ENCODE data around the gene RRP8. TPM values are rescaled to one million over a fixed set of nuclear protein-coding genes. Genes with fewer than 3 reads are reported as not detected.
A peak's percentile ranks its signal among the peaks of the same experiment; 100 is the strongest.

The RRP8 gene
- total and polyA plus RNA-seq, 4 donors, result 3.4 to 37.3 (median 20.5) TPM

DNA sequence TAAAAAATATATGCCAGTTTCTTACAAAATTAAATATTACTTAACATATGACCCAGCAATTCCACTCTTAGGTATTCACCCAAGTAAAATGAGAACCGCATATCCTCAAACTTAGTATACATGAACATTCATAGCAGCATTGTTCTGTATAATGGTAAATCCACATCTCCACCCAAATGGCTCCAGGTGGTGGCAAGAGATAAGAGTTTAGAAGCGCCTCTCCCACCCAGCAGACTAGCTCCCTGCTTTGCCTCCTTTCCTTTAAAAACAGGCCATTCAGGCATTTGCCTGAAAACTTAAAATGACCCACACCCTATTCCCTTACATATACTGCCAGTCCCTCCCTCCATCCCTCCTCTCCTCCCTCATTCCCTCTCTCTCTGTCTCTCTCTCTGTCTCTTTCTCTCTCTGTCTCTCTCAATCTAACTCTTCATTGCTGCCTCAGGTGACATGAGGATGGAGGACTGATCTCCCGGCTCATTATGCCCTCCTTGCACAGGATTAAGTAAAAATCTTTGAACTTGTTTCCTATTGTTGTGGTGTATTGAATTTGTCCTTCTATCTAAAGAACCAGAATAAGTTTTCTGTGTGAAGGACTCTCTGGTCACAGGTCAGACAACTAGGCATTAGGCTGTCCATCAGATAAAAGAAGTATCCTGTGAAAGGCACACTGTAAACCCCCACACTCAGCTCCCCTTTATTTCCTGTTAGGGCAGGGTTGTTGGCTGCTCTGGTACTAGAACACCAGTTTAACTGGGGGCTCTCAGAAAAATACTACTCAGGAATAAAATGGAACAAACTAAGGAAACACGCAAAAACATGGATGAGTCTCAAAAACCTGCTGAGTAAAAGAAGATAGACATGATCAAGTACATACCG is 48.3 kb downstream of the RRP8 start:
- Histone ChIP-seq H3K4me3 (ENCODE audit: low read length in 2 of 2) (no peak overlapping the region), H3K27me3 (ENCODE audit: control insufficient read depth in 1 of 2, insufficient read depth in 2 of 2, low read length in 1 of 2) (no peaks in the 10 kb centered on the region), H3K36me3 (ENCODE audit: control insufficient read depth in 1 of 2, insufficient read depth in 2 of 2, low read length in 1 of 2) (peaks cover 0 to 5% of the 10 kb centered on the region in 2 donors), H3K4me1 (ENCODE audit: control insufficient read depth in 1 of 2, insufficient read depth in 2 of 2, low read length in 2 of 2) (no peaks in the 10 kb centered on the region), H3K27ac (ENCODE audit: low read depth in 1 of 2, low read length in 2 of 2) (no peak overlapping the region), H3K9me3 (ENCODE audit: control insufficient read depth, low read length) (no peaks in the 10 kb centered on the region)
- DNase-seq (no peak), ATAC-seq (ENCODE audit: low FRiP score) (no peak)
- WGBS, 2 donors, result 89 to 93% methylated on average over 5 of the region's 5 CpGs
- intact Hi-C loops (cut with DNase I), result no loop called here

GRCh38 chr11:6553634-6554033 is 49.8 kb downstream of the RRP8 start:
- H3K36me3 ChIP-seq (ENCODE audit: control insufficient read depth in 1 of 2, insufficient read depth in 2 of 2, low read length in 1 of 2), result peaks cover 0 to 4% of the 10 kb centered on the region in 2 donors
- no peaks in the 10 kb centered on the region for H3K27me3 ChIP-seq (ENCODE audit: control insufficient read depth in 1 of 2, insufficient read depth in 2 of 2, low read length in 1 of 2)
- no peak for DNase-seq
- H3K4me1 ChIP-seq (ENCODE audit: control insufficient read depth in 1 of 2, insufficient read depth in 2 of 2, low read length in 2 of 2), result no peaks in the 10 kb centered on the region
- no peaks in the 10 kb centered on the region for H3K9me3 ChIP-seq (ENCODE audit: control insufficient read depth, low read length)
- no peak overlapping the region for H3K4me3 ChIP-seq (ENCODE audit: low read length in 2 of 2)
- H3K27ac ChIP-seq (ENCODE audit: low read depth in 1 of 2, low read length in 2 of 2), result no peak overlapping the region
- intact Hi-C loops (cut with DNase I), result no loop called here
- ATAC-seq (ENCODE audit: low FRiP score), result no peak

DNA sequence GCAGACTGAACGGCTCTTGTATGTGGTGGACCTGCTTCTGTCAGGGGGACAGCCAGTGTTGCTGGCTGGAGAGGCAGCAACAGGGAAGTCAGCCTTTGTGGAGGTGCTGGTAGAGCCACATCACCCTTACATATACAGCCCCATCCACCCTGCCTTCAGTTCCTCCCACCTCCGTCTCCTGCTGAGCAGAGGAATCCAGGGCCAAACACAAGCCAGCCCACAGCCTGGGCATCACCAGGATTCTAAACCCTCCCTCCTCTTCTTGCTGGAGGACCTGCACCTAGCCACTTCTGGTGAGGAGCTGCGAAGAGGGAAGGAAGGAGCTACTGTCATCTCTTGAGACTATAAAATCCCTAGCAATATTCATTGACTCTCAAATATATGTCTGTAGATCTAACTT is 54.8 kb downstream of the RRP8 start:
- no peak for DNase-seq
- WGBS, 2 donors, result 87 to 92% methylated on average over 2 to 3 of the region's 3 CpGs

GRCh38 chr11:6548121-6548520 is 55.3 kb downstream of the RRP8 start:
- H3K4me1 ChIP-seq (ENCODE audit: control insufficient read depth in 1 of 2, insufficient read depth in 2 of 2, low read length in 2 of 2), result no peaks in the 10 kb centered on the region

More for the DNA sequence above, 54.8 kb downstream of the RRP8 start:
- H3K27me3 ChIP-seq (ENCODE audit: control insufficient read depth in 1 of 2, insufficient read depth in 2 of 2, low read length in 1 of 2), result no peaks in the 10 kb centered on the region
- no peak overlapping the region for H3K4me3 ChIP-seq (ENCODE audit: low read length in 2 of 2)
- no peak for ATAC-seq (ENCODE audit: low FRiP score)
- intact Hi-C loops (cut with DNase I), result no loop called here
- H3K9me3 ChIP-seq (ENCODE audit: control insufficient read depth, low read length), result no peaks in the 10 kb centered on the region
- no peaks in the 10 kb centered on the region for H3K4me1 ChIP-seq (ENCODE audit: control insufficient read depth in 1 of 2, insufficient read depth in 2 of 2, low read length in 2 of 2)
- no peak overlapping the region for H3K27ac ChIP-seq (ENCODE audit: low read depth in 1 of 2, low read length in 2 of 2)
- H3K36me3 ChIP-seq (ENCODE audit: control insufficient read depth in 1 of 2, insufficient read depth in 2 of 2, low read length in 1 of 2), result no peaks in the 10 kb centered on the region

GRCh38 chr11:6547177-6547576 is 56.2 kb downstream of the RRP8 start:
- no peak overlapping the region for H3K4me3 ChIP-seq (ENCODE audit: low read length in 2 of 2)
- no peaks in the 10 kb centered on the region for H3K4me1 ChIP-seq (ENCODE audit: control insufficient read depth in 1 of 2, insufficient read depth in 2 of 2, low read length in 2 of 2)
- H3K9me3 ChIP-seq (ENCODE audit: control insufficient read depth, low read length), result no peaks in the 10 kb centered on the region
- WGBS, 2 donors, result 96 to 97% methylated on average over 6 of the region's 6 CpGs
- no peaks in the 10 kb centered on the region for H3K27me3 ChIP-seq (ENCODE audit: control insufficient read depth in 1 of 2, insufficient read depth in 2 of 2, low read length in 1 of 2)
- intact Hi-C loops (cut with DNase I), result no loop called here
- no peaks in the 10 kb centered on the region for H3K36me3 ChIP-seq (ENCODE audit: control insufficient read depth in 1 of 2, insufficient read depth in 2 of 2, low read length in 1 of 2)
- DNase-seq (no peak), ATAC-seq (ENCODE audit: low FRiP score) (no peak)
- no peak overlapping the region for H3K27ac ChIP-seq (ENCODE audit: low read depth in 1 of 2, low read length in 2 of 2)

More at GRCh38 chr11:6548121-6548520, 55.3 kb downstream of the RRP8 start:
- H3K27me3 ChIP-seq (ENCODE audit: control insufficient read depth in 1 of 2, insufficient read depth in 2 of 2, low read length in 1 of 2), result no peaks in the 10 kb centered on the region
- ATAC-seq (ENCODE audit: low FRiP score) (no peak), DNase-seq (no peak)
- H3K36me3 ChIP-seq (ENCODE audit: control insufficient read depth in 1 of 2, insufficient read depth in 2 of 2, low read length in 1 of 2), result no peaks in the 10 kb centered on the region
- H3K27ac ChIP-seq (ENCODE audit: low read depth in 1 of 2, low read length in 2 of 2), result no peak overlapping the region
- no peak overlapping the region for H3K4me3 ChIP-seq (ENCODE audit: low read length in 2 of 2)
- no peaks in the 10 kb centered on the region for H3K9me3 ChIP-seq (ENCODE audit: control insufficient read depth, low read length)
- intact Hi-C loops (cut with DNase I), result no loop called here
- WGBS, 2 donors, result 93 to 94% methylated on average over 2 of the region's 2 CpGs

DNA sequence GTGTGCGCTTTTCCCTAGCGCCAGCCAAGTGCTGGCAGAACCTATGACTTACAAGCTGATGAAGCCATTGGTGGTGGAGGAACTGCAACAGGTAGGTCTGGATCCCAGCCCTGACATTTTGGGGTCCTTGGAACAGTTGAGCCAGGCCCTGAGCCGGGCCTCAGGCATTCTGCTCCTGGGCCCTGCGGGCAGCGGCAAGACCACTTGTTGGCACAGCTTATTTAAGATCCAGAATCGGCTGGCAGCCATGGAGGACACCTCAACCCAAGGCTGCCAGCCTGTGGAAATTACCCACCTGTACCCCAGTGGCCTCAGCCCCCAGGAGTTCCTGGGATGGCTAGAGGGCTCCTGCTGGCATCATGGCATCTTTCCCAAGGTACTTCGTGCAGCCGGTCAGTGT is 56.7 kb downstream of the RRP8 start:
- no peak overlapping the region for H3K4me3 ChIP-seq (ENCODE audit: low read length in 2 of 2)
- H3K4me1 ChIP-seq (ENCODE audit: control insufficient read depth in 1 of 2, insufficient read depth in 2 of 2, low read length in 2 of 2), result no peaks in the 10 kb centered on the region
- DNase-seq (peak in 1 of 2 donors; percentile 59), ATAC-seq (ENCODE audit: low FRiP score) (no peak)
- whole genome bisulfite sequencing, 2 donors, result 93 to 97% methylated on average over 8 of the region's 8 CpGs
- H3K9me3 ChIP-seq (ENCODE audit: control insufficient read depth, low read length), result no peaks in the 10 kb centered on the region
- H3K27me3 ChIP-seq (ENCODE audit: control insufficient read depth in 1 of 2, insufficient read depth in 2 of 2, low read length in 1 of 2), result no peaks in the 10 kb centered on the region
- H3K27ac ChIP-seq (ENCODE audit: low read depth in 1 of 2, low read length in 2 of 2), result no peak overlapping the region
- H3K36me3 ChIP-seq (ENCODE audit: control insufficient read depth in 1 of 2, insufficient read depth in 2 of 2, low read length in 1 of 2), result no peaks in the 10 kb centered on the region
- intact Hi-C loops (cut with DNase I), result no loop called here

DNA sequence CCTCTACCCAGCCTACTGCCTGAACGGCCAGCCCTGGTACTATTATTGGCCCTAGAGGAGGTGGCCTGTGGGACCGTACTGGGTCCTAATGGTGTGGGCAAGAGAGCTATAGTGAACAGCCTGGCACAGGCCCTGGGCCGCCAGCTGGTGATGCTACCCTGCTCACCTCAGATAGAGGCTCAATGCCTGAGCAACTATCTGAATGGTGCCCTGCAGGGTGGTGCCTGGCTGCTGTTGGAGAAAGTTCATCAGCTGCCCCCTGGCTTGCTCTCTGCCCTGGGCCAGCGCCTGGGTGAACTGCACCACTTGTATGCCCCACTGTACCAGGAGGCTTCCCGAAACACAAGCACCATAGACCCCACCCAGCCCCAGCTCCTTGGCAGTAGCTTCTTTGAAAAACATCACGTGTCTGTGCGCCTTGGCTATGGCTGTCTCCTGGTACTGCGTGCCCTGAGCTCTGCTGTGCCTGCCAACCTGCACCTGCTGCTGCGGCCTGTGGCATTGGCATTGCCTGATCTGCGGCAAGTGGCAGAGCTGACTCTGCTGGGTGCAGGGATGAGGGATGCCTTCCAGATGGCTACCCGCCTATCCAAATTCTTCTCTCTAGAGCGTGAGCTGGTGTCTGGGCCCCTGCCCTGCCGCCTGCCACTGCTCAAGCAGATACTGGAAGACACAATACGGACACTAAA is 57.4 kb downstream of the RRP8 start:
- Histone ChIP-seq H3K36me3 (ENCODE audit: control insufficient read depth in 1 of 2, insufficient read depth in 2 of 2, low read length in 1 of 2) (no peaks in the 10 kb centered on the region), H3K4me1 (ENCODE audit: control insufficient read depth in 1 of 2, insufficient read depth in 2 of 2, low read length in 2 of 2) (no peaks in the 10 kb centered on the region), H3K4me3 (ENCODE audit: low read length in 2 of 2) (no peak overlapping the region), H3K9me3 (ENCODE audit: control insufficient read depth, low read length) (no peaks in the 10 kb centered on the region), H3K27ac (ENCODE audit: low read depth in 1 of 2, low read length in 2 of 2) (no peak overlapping the region), H3K27me3 (ENCODE audit: control insufficient read depth in 1 of 2, insufficient read depth in 2 of 2, low read length in 1 of 2) (no peaks in the 10 kb centered on the region)
- peak in 1 of 2 donors; percentile 57 for DNase-seq
- intact Hi-C loops (cut with DNase I), result no loop called here
- ATAC-seq (ENCODE audit: low FRiP score), result no peak
- 90 to 94% methylated on average over 14 of the region's 14 CpGs for WGBS, 2 donors

All from aorta (tissue), 5 donors.